ENCODE measurements around the gene AUH. TPM values are rescaled to one million over a fixed set of nuclear protein-coding genes. Genes with fewer than 3 reads are reported as not detected.

Gene AUH
- total RNA-seq, 4 donors from 2014 or later: 10.6 to 25.4 (median 16.7) TPM

DNA sequence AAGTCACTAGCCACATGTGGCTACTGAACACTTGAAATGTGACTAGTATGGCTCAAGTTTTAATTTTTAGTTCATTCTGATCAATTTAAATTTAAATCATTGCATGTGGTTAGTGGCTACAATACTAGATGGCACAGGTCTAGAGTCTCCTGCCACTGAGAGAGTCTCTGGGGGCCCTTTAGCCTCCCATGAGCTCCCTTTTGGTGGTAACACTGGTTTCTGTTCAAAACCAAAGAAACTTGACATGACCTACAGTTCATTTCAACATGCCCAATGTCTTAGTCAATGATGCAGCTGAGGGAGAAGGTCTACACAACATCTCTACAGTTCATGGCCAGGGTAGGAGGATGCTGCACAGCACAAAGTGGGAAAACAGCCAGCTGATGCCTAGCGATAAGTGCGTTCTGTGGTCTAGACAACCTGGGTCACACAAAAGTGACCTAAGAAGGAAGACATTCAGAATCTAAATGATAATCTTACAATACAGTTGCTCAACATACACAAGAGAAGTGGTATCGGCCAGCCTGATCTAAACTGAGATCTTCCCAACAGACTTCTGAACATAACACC is 121.0 kb downstream of the AUH start:
- no peak overlapping the region for H3K27ac ChIP-seq
- H3K36me3 ChIP-seq: peaks cover 0 to 7% (median 0%) of the 10 kb centered on the region in 3 donors
- intact Hi-C loops (cut with DNase I): no loop called here
- 92 to 100% methylated on average over 3 of the region's 3 CpGs for WGBS, 2 donors
- peaks cover 0 to under 1% (median 0%) of the 10 kb centered on the region in 3 donors for H3K4me1 ChIP-seq
- no peaks in the 10 kb centered on the region for H3K27me3 ChIP-seq
- DNase-seq: no peak
- no peaks in the 10 kb centered on the region for H3K9me3 ChIP-seq
- H3K4me3 ChIP-seq: no peak overlapping the region
- no peak for TF ChIP-seq POLR2A (IDR thresholded peaks at IDR 0.05)
- TF ChIP-seq, protein P1, sequence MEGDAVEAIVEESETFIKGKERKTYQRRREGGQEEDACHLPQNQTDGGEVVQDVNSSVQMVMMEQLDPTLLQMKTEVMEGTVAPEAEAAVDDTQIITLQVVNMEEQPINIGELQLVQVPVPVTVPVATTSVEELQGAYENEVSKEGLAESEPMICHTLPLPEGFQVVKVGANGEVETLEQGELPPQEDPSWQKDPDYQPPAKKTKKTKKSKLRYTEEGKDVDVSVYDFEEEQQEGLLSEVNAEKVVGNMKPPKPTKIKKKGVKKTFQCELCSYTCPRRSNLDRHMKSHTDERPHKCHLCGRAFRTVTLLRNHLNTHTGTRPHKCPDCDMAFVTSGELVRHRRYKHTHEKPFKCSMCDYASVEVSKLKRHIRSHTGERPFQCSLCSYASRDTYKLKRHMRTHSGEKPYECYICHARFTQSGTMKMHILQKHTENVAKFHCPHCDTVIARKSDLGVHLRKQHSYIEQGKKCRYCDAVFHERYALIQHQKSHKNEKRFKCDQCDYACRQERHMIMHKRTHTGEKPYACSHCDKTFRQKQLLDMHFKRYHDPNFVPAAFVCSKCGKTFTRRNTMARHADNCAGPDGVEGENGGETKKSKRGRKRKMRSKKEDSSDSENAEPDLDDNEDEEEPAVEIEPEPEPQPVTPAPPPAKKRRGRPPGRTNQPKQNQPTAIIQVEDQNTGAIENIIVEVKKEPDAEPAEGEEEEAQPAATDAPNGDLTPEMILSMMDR (IDR thresholded peaks at IDR 0.05): no peak

DNA sequence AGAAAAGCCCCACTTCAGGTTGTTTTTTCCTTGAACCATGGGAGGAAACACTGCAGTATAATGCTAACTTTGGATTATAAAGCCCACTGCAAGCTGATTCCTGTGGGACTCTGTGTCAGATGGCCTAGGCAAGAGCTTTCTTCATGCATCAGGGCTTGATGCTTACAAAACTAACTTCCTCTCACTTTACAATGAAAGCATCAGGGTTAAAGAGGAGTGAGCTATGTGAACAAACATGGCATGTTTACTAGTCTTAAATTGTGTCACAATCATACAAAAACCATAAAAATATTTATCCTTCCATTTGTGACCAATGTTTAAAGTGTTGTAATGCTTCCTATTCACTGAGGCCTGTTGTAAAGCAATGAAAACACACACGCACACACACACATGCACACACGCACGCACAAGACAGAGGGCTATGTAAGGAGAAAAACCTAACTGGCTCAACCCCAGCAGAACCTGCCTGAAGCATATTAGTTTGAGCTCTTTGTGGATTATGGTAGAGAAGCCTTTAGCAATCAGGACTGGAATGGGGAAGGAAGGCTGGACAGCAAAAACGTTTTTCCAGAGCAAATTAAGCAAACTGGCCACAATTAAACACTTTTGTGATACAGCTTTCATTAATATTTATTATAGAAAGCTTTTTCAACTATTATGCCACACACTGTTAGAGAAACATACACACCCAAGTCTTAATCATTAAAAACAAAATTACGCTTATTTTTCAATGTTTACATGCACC is 122.2 kb downstream of the AUH start:
- Histone ChIP-seq H3K4me1 (no peaks in the 10 kb centered on the region), H3K36me3 (peaks cover 0 to 7% (median 0%) of the 10 kb centered on the region in 3 donors), H3K9me3 (no peaks in the 10 kb centered on the region), H3K4me3 (no peak overlapping the region), H3K27ac (no peak overlapping the region), H3K27me3 (no peaks in the 10 kb centered on the region)
- intact Hi-C loops (cut with DNase I): no loop called here
- WGBS, 2 donors: 76 to 82% methylated on average over 5 of the region's 5 CpGs
- TF ChIP-seq, protein P1 (IDR thresholded peaks at IDR 0.05): no peak
- no peak for TF ChIP-seq POLR2A (IDR thresholded peaks at IDR 0.05)
- no peak for DNase-seq

DNA sequence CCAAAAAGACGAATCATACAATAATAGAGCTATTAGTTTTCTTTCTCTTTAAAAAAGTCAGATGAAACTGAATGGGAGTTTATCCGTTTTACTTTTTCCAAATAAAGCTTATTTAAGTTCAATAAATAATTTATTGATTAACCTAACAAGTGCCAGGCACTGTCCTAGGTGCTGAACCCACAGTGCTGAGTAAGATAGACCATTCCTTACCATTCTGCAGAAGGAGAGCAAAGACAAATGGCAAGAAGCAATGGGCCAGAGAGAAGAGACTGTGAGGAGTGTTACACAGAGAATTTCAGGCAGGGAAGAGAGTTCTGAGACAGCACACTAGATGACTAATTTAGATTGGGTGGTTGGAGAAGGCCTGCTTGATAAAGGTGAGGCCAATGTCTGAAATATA is 127.2 kb downstream of the AUH start:
- TF ChIP-seq, protein P1 (IDR thresholded peaks at IDR 0.05): no peak
- no peak for TF ChIP-seq POLR2A (IDR thresholded peaks at IDR 0.05)
- no peak for DNase-seq
- Histone ChIP-seq H3K27ac (no peak overlapping the region), H3K27me3 (no peaks in the 10 kb centered on the region), H3K9me3 (no peaks in the 10 kb centered on the region), H3K36me3 (no peaks in the 10 kb centered on the region), H3K4me1 (no peaks in the 10 kb centered on the region), H3K4me3 (no peak overlapping the region)
- intact Hi-C loops (cut with DNase I): no loop called here
- WGBS, 2 donors: 73 to 82% methylated on average over 2 of the region's 2 CpGs

DNA sequence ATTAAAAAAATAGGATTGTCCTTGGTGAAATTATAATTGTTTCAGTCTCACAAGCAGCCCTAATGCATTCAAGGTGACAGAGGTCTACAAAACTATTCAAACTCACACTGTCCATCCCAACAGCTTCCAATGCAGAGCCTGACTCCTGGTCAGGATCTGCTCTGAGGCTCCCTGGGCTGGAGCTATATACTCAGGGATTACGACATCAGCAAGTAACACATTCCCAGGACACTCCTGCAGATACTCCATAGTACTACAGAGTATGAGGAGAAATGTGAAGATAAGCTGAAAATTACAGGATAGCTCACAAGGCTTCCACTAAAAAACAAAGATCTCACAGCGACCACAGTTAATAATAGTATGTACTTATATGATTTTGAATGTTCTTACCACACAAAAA is 130.1 kb downstream of the AUH start:
- Histone ChIP-seq H3K27me3 (no peaks in the 10 kb centered on the region), H3K4me1 (no peaks in the 10 kb centered on the region), H3K36me3 (no peaks in the 10 kb centered on the region), H3K27ac (no peak overlapping the region), H3K9me3 (no peaks in the 10 kb centered on the region), H3K4me3 (no peak overlapping the region)
- intact Hi-C loops (cut with DNase I): no loop called here
- no peak for DNase-seq
- TF ChIP-seq, protein P1 (IDR thresholded peaks at IDR 0.05): no peak
- TF ChIP-seq POLR2A (IDR thresholded peaks at IDR 0.05): no peak
- WGBS, 2 donors: 86 to 100% methylated on average over 1 to 2 of the region's 2 CpGs

DNA sequence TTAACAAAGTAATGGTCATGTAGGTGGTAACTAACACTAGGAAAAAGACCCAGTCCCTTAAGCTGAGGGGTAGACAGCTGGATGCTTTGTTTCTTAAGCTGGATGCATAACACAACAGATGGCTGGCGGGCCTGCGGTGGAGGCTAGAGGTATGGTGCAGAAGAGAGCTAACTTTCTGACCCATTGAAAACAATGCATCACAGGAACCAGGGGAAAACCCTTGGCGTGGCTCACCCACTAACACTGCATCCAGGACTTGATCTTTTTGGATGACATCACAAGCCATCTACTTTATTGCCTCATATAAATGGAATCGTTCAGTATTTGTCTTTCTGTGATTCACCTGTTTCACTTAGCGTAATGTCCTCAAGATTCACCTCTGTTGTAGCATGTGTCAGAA is 138.7 kb downstream of the AUH start:
- no peak for TF ChIP-seq POLR2A (IDR thresholded peaks at IDR 0.05)
- TF ChIP-seq, protein P1 (IDR thresholded peaks at IDR 0.05): no peak
- no peak for DNase-seq
- peaks cover 0 to 9% (median 0%) of the 10 kb centered on the region in 3 donors for H3K4me1 ChIP-seq
- intact Hi-C loops (cut with DNase I): no loop called here
- no peaks in the 10 kb centered on the region for H3K27me3 ChIP-seq
- no peak overlapping the region for H3K27ac ChIP-seq
- no peak overlapping the region for H3K4me3 ChIP-seq
- no peaks in the 10 kb centered on the region for H3K9me3 ChIP-seq
- 82 to 83% methylated on average over 5 of the region's 5 CpGs for WGBS, 2 donors
- H3K36me3 ChIP-seq: peaks cover 0 to 27% (median 0%) of the 10 kb centered on the region in 3 donors

All from esophagus squamous epithelium (tissue), 5 donors.